ENCODE data around the gene SNX32.

The SNX32 gene

DNA sequence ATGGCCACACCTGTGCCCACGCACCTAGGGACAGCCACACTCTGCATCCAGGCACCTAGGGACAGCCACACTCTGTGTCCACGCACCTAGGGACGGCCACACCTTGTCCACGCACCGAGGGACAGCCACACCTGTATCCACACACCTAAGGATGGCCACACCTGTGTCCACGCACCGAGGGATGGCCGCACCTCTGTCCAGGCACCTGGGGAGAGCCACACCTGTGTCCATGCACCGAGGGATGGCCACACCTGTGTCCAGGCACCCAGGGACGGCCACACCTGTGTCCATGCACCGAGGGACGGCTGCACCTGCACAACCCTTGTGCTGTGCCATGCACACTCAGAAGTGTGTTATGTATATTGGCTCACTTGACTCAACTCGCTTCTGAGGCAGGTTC is 36.1 kb upstream of the SNX32 start:
- no peak for DNase-seq

DNA sequence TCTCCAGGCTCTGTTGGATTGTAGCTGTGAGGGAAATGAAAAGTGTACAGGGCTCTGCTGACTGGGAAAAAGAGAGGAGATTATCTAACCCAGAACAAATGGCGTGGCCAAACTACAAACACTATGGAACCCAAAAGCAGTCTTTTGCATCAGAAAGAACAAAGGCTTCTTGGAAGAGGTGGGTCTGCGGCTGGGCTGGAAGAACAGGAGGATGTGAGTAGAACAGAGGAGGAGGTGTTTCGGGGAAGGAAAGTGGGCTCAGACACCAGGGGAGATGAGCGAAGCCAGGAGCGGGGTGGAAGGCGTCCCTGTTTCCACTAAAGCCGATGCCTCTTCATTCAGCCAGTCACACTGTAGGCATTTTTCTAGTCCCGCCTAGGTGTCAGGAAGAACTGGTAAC is 34.9 kb upstream of the SNX32 start:
- no peak for DNase-seq

DNA sequence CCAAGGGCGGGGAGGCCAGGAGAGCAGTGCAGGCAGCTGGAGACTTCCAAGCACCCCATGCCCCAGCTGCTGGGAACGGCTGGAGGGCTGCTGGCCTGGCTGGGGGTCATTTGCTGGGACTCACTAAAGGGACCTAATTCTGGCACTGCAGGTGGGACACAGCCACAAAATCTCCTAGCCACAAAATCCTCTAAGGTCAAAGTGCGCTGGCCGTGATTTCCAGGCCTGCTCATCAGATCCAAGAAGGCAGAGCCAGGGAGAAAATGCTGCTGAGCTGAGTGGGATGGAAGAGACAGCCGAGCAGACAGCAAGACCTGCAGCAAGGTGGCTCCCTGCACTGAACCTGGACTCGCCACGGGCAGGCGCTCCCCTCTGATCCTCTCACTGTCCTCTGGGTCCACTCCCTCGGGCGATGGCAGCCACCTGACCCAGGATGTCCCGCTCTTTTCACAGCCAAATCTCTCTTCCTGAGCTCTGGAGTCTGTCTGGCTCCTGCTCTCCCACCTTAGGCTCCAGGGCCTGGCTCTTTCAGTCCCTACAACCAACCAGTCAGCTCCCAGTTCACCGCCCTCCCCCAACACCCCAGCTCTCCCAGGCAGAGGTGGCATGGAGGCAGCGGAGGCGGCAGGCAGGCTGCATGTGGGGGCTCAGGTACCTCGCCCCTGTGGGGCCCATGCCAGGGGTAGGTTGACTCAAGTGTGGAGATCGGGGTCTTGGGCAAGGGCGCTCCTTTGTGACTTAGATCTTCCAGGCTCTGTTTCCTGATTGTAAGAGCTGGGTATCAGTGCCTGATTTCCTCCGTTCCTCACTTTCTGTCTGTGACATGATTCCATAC is 32.4 kb upstream of the SNX32 start:
- no peak for DNase-seq

DNA sequence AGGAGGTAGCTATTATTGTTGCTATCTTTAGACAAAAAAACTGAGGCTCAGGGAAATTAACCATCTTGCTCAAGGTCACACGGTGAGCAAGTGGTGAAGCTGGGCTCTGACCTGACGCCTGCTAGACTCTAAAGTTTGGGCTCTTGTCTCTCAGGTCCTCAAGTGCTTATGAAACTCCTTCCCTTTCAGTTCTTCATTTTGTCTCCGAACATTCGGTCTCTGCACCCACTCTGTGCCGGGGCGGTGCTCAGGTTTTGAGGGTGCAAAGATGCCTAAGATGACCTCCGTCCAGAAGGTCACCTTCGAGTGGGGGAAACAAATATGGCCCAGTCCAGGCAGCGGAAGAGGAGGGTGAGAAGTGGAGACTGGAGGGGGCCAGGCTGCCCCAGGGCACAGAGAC is 30.9 kb upstream of the SNX32 start:
- no peak for DNase-seq

DNA sequence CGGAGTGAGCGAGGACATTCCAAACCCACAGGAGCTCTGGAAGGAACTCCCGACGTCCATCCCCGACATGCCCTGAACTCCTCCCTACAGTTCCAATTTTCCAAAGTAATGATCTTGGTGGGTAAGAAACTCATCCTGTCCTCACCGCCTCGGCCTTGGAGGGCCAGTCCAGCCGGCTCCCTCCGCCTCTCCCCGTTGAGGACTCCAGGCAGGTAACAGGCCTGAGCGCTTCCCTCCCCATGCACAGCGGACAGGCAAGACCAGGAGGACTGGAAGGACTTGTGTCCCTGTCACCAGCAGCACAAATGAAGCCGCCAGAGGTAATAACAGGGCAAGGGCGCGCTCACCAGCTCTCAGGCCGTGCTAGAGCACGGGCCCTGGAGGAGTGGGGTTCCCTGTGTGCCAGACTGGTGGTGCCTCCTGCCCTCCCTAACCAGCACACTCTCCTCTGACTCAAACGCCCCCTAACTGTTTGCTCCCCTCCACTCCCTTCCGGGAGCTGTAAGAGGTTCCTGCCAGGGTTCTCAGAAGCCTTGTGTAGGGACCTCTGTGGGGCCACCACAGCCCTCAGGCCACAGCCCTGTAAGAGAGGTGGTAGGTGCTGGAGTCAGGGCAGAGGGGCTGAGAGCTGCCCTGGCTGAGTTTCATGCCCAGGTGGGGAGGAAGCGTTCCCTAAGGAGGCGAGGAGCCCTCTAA is 29.8 kb upstream of the SNX32 start:
- DNase-seq: no peak

DNA sequence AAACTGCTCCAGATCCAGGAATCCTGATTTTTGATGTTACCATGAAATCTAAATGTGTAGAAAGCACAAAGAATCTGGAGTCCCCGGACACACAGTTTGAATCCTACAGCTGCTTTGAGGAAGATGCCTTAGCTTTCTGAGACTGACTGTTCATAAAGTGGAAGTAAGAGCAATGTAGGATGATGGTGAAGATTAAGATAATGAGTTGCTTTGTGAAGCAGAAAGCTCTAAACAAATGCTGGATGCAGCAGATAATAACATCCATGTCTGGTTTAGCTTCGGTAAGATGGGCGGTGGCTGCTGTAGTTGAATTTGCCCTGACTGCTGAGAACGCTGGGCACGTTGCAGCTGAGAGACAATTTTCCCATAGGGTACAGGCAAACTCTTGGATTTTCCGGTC is 26.8 kb upstream of the SNX32 start:
- DNase-seq: no peak

DNA sequence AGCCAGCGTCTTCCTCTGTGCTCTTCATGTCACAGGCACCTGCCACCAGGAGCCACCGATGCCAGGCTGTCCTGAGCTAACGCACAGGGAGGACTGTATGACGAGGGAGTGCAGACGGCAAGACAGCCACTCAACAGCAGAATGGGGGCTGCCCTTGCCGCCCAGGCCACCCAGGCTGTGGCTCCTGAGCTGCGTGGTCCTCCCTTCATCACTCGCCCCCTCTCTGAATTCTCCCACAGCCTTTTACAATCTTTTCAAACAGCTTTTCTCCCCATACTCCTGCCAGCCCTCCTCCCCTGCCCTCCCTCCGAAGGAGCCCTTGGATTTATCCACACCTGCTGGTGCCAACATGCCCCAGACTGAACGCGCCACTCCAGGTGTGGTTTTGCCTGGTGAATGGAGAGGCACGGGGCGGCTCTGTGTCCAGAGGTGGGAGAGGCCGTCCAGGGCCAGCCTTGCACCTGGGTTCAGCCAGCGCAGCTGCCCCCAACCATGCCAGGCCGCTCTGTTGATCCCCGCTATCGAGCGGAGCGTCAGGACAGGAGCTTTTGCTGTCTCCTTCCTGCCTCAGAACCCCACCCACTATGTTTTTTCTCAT is 24.9 kb upstream of the SNX32 start:
- DNase-seq: no peak

DNA sequence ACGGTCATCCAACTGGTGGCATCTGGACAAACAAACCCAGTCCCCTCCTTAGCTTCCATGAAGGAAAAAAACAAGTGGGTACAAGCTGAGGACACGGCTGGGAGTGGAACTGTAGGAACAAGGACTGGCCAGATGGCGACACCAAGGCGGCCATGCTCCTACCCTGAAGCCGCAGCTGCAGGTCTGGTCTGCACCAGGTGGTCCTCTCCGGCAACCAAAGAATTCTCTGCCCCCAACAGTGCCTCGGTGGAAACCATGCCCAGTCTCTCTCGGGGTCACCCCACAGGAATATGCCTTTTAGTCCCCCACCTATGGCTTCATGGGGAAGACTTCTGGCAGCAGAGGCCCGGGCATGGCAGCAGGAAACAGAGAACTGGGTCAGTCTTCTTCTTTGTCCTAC is 24.3 kb upstream of the SNX32 start:
- DNase-seq: no peak

DNA sequence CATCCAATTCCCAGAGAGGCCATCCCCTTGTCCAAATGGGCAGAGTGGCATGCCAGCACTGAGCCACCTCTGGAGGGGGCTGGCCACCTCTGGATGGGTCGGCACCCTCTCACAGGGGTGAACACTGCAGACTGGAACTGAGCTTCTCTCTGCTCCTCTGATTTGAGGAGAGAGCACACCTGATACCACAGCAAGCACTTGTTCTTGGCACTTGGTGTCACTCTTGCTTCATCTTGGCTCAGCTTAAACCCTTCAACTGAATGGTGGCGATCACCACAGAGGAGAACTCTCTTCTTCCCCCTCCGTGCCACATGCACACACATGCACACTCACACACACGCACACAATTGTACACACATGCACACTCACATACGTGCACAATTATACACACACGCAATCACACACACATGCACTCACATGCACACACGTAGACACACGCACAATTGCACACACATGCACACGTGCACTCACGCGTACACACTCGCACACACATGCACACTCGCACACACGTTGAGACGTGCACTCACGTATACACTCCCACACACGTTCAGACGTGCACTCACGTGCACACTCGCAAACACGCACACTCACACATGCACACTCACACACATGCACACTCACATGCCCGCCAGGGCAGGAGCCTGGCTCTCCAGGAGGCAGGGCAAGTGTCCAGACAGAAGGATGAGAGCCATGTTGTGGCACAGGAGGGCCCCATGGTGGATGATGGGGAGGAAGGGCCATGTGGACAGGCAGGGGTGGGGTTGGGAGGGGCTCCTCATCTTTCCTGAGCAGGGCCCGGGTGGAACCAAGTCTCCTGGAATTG is 23.5 kb upstream of the SNX32 start:
- no peak for DNase-seq

DNA sequence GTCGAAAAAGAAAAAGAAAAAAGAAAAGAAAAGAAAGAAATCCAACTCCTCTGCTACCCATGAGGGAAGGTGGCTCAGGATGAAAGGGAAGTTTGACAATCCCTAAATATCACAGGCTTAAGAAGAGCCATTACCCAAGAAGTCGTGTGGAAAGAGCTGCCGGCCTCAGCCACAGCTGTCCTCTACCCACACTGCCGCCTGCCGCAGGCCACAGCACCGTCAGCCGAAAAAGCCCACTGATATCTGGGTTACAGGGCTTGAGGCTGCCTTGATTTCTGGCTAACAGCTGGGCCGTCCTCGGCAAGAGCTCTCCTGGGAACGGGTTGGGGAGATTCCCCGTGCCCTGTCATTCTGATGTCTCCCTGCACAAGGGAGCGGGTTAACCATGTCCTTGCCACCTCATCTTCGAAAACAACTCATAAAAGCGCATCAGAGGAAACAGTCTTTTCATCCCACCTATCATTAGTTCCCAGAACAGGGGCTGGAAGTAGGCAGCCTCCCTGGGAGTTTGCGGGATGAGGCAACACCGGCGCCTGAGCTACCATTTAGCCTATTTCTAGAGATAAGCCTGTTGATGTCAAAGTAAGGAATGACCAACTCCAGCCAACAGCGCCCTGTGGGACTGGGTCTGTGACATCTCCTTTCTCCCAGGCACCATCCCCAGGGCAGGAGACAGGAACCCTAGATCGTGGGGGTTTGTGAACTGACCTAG is 21.8 kb upstream of the SNX32 start:
- no peak for DNase-seq

DNA sequence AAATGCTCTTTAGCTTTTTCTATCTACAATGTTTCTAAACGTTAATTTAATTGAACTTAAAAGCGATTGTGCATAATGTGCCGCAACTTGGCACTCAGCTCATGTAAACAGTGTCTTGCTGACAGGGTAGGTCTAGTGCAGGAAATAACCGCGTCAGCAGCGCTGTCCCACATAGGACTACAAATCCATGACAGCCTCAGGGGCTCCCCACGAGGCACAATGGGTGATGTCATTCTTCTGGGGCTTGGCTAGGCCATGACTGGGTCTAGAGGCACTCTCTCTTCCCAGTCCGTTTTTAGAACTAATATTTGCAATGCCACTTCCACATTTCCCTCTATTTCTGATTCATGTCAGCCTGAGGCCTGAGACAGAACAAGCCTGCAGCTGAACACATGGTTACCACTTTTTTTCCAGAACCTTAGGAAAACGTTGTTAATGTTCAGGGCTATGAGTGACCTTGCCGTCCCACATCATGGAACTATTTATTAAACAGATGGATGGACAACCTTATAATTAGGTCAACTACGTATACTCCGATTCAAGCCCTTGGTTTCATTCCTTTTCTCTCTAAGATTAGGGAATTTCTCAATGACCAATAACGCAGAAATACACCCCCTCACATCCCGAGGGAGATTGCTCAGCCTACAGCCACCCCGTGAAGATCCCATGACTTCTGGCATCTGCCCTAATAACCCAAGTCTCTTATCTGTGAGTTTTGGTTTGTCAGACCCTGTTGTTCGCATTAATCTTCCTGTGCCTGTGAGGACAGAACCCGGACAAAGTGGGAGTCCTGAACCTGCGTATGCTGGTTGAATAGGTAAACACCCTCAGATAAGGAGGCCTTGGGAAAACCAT is 19.4 kb upstream of the SNX32 start:
- DNase-seq: no peak

DNA sequence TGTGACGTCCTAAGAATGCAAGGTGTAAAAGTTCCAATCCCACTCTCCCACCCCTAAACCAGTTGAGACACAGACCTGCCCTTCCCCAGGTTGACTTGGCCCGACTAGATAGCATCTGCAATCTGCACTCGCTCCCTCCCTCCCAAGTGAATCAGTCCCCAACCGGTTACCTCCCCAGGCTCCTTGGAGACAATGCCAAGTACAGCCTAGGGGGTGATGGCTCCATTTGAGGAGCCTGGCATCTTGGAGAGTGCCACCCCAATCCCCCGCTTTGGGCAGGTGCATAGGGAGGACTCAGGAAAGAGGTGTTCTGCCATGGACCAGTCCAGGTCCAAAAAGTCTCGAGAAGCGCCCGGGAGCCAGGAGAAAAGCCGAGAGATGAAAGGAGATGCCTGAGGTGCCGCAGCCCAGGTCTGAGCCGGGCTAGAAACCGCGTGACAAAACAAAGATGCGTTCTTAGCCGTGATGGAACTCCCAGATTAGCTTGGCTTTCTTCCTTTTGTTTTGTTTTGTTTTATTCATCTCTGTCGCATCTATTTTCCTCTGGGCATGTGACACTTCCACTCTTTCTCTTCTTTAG is 18.7 kb upstream of the SNX32 start:
- no peak for DNase-seq

DNA sequence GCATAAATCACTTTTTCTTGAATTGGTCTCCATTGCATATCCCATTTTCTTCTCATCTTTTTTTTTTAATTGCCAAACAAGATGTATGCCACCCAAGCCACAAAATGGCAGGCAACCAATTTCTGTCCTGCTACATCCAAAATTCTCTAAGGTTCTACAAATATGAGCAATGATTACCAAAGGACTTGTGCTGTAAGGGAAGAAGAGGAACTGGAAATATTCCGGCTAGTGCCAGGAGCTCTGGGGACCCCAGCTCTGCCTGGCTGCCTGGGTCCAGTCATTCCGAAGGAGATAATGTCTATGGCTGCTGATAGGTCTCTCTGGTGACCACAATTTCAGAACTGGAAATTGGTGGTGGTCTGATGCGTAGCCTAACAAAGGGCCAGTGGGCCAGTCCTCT is 17.1 kb upstream of the SNX32 start:
- DNase-seq: no peak

DNA sequence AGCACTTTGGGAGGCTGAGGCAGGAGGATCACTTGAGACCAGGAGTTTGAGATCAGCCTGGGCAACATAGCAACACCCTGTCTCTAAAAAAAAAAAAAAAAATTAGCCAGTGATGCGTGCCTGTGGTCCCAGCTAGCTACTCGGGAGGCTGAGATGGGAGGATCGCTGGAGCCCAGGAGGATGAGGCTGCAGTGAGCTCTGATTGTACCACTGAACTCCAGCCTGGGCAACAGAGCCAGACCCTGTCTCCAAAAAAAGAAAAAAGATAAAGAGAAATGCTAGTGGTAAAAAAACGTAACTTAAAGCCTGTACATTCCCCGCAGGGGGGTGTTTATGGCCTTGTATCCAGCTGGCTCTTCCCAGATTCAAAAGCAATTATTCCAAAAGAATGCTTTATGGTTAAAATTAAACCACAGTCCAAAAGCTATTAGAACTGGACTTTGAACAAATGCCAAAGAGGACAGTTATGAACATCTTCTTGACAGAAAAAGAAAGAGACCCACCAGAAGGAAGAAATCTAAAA is 16.4 kb upstream of the SNX32 start:
- DNase-seq: no peak

DNA sequence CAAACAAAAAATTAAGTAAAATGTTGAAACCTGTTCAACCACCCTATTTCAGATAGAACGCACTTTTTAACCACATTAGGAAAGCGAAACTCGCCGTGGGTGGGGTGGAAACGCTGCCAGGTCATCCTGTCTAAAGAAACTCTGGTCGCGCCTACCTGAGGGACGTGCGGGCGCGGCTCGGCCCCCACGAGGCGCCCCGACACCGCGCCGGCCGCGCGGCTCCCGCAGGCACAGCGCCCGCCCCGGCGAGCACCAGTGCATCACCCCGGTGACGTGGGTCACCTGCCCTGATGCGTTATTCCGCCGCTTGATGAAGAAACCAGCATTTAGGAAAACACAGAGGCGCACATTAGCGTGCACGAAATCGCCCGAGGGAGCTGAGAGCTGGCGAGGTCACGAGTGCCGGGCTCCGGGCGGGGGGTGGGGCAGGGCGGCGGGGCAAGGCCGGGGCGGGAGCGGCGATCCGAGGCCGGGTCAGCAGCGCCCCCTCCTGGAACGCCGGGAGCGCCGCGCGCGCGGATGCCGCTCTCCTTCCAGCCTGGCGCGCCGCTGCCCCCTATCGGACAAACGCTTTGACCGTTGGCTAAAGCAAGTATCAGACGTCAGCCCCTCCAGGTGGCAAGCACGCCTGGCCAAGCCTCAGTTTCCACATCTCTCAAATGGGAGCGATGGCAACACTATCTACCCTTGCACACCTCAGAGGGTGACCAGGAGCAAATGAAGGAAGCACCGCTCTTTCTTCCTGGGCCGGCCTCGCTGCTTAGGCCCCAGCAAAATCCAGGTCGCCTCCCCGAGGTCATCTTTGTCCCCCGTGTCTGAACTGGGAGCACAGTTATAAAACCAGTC is 15.7 kb upstream of the SNX32 start:
- DNase-seq: peak; percentile 83

DNA sequence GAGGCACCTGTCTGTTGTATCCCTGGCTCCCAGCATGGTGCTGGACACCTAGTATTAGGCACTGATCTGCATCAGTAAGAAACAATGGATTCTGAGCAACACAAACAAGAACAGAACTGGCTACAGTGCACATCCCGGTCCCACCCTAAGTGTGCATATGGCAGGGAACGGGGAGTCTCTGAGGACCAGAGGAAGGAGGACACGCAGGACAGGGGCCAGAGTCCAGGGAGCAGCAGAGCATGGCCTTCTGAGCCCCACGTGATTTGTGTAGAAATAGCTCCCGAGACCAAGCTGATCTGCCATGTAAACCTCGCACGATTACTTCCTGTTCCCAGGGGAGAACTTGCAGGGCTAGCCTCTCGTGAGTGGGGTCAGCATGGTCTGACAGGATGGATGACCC is 12.7 kb upstream of the SNX32 start:
- no peak for DNase-seq

DNA sequence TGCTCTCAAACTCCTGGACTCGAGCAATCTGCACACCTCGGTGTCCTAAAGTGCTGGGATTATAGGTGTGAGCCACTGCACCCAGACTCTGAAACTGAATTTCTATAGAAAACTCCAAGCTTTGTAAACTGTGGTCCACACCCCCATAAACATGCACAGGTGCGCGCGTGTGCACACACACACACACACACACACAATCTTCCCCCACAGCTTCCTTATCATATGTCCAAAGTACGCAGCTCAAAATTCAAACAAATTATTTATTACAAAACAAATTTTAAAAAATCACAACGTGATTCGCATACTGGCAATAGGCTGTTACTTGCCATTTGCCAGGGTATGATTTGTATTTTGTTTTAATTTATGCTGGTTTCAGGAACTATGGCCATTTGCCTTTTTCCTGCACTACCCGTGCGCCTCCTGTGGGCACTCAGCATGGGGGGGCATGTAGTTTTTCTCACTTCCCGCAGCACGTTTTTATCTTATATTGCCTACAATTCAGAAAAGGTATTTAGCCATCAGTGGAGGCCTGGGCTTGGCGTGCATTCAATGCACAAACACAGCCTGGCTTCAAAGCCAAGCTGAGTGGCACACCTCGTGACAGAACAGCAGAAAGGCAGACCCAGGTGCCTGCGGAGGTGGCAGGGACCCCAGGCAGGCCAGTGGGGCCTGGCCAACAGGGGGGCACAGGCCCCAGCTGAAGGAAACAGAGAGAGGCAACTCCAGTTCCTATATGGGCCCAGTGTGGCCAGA is 10.8 kb upstream of the SNX32 start:
- DNase-seq: no peak

DNA sequence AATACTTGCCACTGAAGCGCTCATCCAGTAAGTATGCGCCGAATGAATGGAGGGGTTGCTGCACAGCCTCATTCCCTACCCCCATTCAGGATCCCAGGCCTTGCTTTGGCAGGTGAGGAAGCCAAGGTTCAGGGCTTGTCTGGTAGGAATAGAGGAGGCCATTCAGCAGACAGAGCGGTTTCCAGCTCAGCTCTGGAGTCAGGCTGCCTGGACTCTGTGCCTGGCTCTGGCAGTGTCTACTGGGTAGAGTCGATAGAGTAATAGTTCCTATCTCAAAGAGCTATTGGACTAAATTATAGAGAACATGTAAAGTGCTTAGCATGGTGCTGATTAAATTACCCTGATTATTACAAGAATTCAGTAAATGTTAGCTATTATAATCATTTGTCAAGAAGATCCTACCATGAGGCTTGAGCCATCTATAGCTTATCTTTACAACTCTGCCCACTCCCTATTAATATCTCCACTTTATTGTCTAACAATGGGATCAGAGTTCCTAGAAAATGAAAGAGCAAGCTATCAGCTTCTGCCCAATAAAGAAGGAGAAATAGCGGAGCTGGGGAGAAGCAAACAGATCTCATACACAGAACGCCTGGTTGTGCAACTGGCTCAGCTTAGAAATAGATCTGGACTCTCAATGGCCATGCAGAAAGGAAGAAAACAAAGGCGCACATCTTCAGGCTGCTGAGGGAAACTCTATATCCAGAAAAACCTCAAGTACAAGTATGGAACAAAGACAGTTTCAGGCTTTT is 6.6 kb upstream of the SNX32 start:
- DNase-seq: no peak

DNA sequence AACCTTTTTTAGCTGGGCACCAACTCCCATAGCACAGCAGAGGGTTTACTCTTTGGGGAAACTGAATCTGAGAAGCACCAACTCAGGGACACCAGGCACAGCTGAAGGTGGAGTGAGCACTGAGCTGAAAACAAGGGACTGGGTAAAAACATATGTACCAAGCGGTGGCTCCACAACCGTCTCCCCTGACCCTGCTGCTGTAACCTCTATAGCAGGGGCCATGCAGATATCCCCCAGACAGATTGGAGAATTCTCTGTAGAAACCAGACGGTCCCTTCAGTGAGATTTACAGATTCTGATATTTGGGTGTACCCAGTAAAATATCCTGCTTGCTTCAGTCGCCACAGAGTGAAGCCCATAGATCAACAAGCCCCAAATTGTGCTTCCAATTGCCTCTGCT is 4.3 kb upstream of the SNX32 start:
- DNase-seq: no peak

Measured in GDM1 (cell line).